GM19468 (cell line): Measurements from ENCODE around the gene CLEC18A.
"Not testable (repeated sequence)": the region's sequence is repeated elsewhere in the genome, so short reads cannot be mapped to it uniquely, and the experiment has no call there.

Source experiments
- ATAC-seq: cut with Tn5 transposase; IDR thresholded peaks from one replicate; pipeline ENCODE4 v1.9.1; 2021; ENCODE audit warnings: mild to moderate bottlenecking, moderate library complexity, moderate number of reproducible peaks; ENCODE audit not compliant: unreplicated experiment; ENCODE audit errors: extremely low read depth

Gene CLEC18A

GRCh38 chr16:69943241-69944036 is 7.7 kb upstream of the CLEC18A start:
- ATAC-seq, result not testable (repeated sequence)

- ATAC-seq, result not testable (repeated sequence)
Observed at GRCh38 chr16:69950411-69950810, 723 bp upstream of the CLEC18A start.

GRCh38 chr16:69951672-69952031 is 518 bp downstream of the CLEC18A start:
- not testable (repeated sequence) for ATAC-seq

GRCh38 chr16:69952116-69952515 is 982 bp downstream of the CLEC18A start:
- not testable (repeated sequence) for ATAC-seq

GRCh38 chr16:69952572-69953355 is 1.6 kb downstream of the CLEC18A start:
- not testable (repeated sequence) for ATAC-seq

GRCh38 chr16:69954241-69954640 is 3.1 kb downstream of the CLEC18A start:
- not testable (repeated sequence) for ATAC-seq

GRCh38 chr16:69963312-69963711 is 12.2 kb downstream of the CLEC18A start:
- not testable (repeated sequence) for ATAC-seq

- ATAC-seq, result not testable (repeated sequence)
Observed at GRCh38 chr16:69964960-69965660, 14.0 kb downstream of the CLEC18A start.

- not testable (repeated sequence) for ATAC-seq
Observed at GRCh38 chr16:69965661-69966054, 14.5 kb downstream of the CLEC18A start.

GRCh38 chr16:69967688-69968087 is 16.6 kb downstream of the CLEC18A start:
- ATAC-seq, result not testable (repeated sequence)

- ATAC-seq, result not testable (repeated sequence)
Observed at GRCh38 chr16:69968125-69968524, 17.0 kb downstream of the CLEC18A start.

GRCh38 chr16:69969657-69970056 is 18.5 kb downstream of the CLEC18A start:
- not testable (repeated sequence) for ATAC-seq

GRCh38 chr16:69972120-69972519 is 21.0 kb downstream of the CLEC18A start:
- not testable (repeated sequence) for ATAC-seq

- not testable (repeated sequence) for ATAC-seq
Observed at GRCh38 chr16:69972935-69973334, 21.8 kb downstream of the CLEC18A start.

GRCh38 chr16:69985196-69985595 is 34.1 kb downstream of the CLEC18A start:
- not testable (repeated sequence) for ATAC-seq

- not testable (repeated sequence) for ATAC-seq
Observed at GRCh38 chr16:69997956-69998355, 46.8 kb downstream of the CLEC18A start.

- not testable (repeated sequence) for ATAC-seq
Observed at GRCh38 chr16:69999801-70000200, 48.7 kb downstream of the CLEC18A start.

GRCh38 chr16:70003511-70003910 is 52.4 kb downstream of the CLEC18A start:
- ATAC-seq, result not testable (repeated sequence)

GRCh38 chr16:70008604-70009003 is 57.5 kb downstream of the CLEC18A start:
- ATAC-seq, result not testable (repeated sequence)

- ATAC-seq, result not testable (repeated sequence)
Observed at GRCh38 chr16:70010615-70011014, 59.5 kb downstream of the CLEC18A start.
